Activated CD4-positive, alpha-beta T cell treated with anti-CD3 and anti-CD28 coated beads for 36 hours (primary cell): Measurements from ENCODE around the gene ERBB4. TPM values are rescaled to one million over a fixed set of nuclear protein-coding genes. Genes with fewer than 3 reads are reported as not detected.
"Not testable (repeated sequence)": the region's sequence is repeated elsewhere in the genome, so short reads cannot be mapped to it uniquely, and the experiment has no call there.

Experiments used
- ATAC-seq: fragments of 200-7000 bp; cut with Tn5 transposase; one replicate; pipeline ENCODE4 v1.10.0; 2021; ENCODE audit warnings: mild to moderate bottlenecking, moderate library complexity
- CTCF ChIA-PET: fragments of 350-600 bp; sonication (Branson Sonifier 250); formaldehyde crosslinking; loops from one replicate; lab custom pipeline; 2021; ENCODE audit warnings: antibody characterized with exemption; lab: Charles Lee
- POLR2A ChIA-PET: fragments of 350-600 bp; sonication (Branson Sonifier 250); formaldehyde crosslinking; loops from one replicate; lab custom pipeline; 2021; ENCODE audit warnings: antibody characterized with exemption, inconsistent platforms; lab: Charles Lee
- DNase-seq: peaks from one replicate; pipeline ENCODE4 v3.0.0-alpha.2; 2020
- H3K27ac Mint-ChIP-seq: one replicate; pipeline ENCODE4 v1.8.0; 2021; ENCODE audit warnings: mixed read lengths
- H3K27me3 Mint-ChIP-seq: one replicate; pipeline ENCODE4 v1.8.0; 2021; ENCODE audit warnings: mixed read lengths
- H3K36me3 Mint-ChIP-seq: one replicate; pipeline ENCODE4 v1.8.0; 2021; ENCODE audit warnings: low read depth, mixed read lengths
- H3K4me1 Mint-ChIP-seq: one replicate; pipeline ENCODE4 v1.8.0; 2021; ENCODE audit warnings: mixed read lengths
- H3K4me3 Mint-ChIP-seq: one replicate; pipeline ENCODE4 v1.8.0; 2021; ENCODE audit warnings: mild to moderate bottlenecking, moderate library complexity, mixed read lengths
- H3K9me3 Mint-ChIP-seq: one replicate; pipeline ENCODE4 v1.8.0; 2021; ENCODE audit warnings: low read depth, mixed read lengths
- intact Hi-C, 2 experiments: fragments of 100-400 bp; cut with DNase I in 1 of 2; cut with micrococcal nuclease in 1 of 2; formaldehyde crosslinking; loops; one replicate each; pipeline versions ENCODE4 v1.14.2 to v1.15.1; 2022 to 2024; cut with DNase I, micrococcal nuclease
- total RNA-seq, 2 experiments: library from RNA; stranded (reverse); gene quantifications; one replicate each; pipeline ENCODE4 v1.2.3, GENCODE V29; 2021

ERBB4 gene
- total RNA-seq, 2 experiments from 2014 or later = not detected

- Mint-ChIP-seq H3K4me1 (no peaks in the 10 kb centered on the region), H3K36me3 (no peaks in the 10 kb centered on the region), H3K4me3 (no peak overlapping the region), H3K27me3 (no peaks in the 10 kb centered on the region), H3K27ac (no peak overlapping the region), H3K9me3 (no peaks in the 10 kb centered on the region)
- ChIA-PET POLR2A (no interaction called here), CTCF (no interaction called here)
- intact Hi-C loops = no loop called here
- DNase-seq (no peak), ATAC-seq (no peak)
These were observed 813.7 kb downstream of the ERBB4 start for GRCh38 chr2:211724933-211725332.

- DNase-seq = no peak
- Mint-ChIP-seq H3K9me3 (no peaks in the 10 kb centered on the region), H3K4me1 (no peaks in the 10 kb centered on the region), H3K4me3 (no peak overlapping the region), H3K27ac (no peak overlapping the region), H3K27me3 (no peaks in the 10 kb centered on the region), H3K36me3 (no peaks in the 10 kb centered on the region)
- no peak for ATAC-seq
- POLR2A ChIA-PET = interaction anchor here (0.7 kb wide), 1 partner anchor 1077 kb away, joined by 3 read pairs; no protein-coding TSS in a partner anchor
- CTCF ChIA-PET = no interaction called here
- intact Hi-C loops = no loop called here
These were observed 815.2 kb downstream of the ERBB4 start for GRCh38 chr2:211723398-211723797.

DNA sequence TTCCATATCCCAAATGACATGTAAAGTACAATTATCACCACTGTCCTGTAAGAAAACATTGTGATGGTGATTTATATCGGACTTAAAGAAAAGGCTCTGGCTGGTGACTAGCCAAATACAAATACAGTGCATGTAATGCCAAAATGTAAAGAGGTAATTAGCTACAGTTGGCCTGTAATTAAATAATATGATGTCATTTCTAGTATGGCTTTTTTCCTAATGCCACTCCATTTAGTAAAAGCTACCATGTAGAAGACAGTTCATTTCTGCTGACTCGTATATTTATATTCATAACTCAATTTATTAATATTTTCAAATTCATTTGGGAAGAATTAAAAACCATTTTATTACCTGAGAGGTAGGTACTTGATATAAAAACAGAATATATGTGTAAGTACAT is 815.7 kb downstream of the ERBB4 start:
- H3K27ac Mint-ChIP-seq = no peak overlapping the region
- no peak for DNase-seq
- intact Hi-C loops = no loop called here
- no peak overlapping the region for H3K4me3 Mint-ChIP-seq
- no peaks in the 10 kb centered on the region for H3K4me1 Mint-ChIP-seq
- ChIA-PET CTCF (no interaction called here), POLR2A (interaction anchor here (0.7 kb wide), 1 partner anchor 1078 kb away, joined by 3 read pairs; no protein-coding TSS in a partner anchor)
- H3K9me3 Mint-ChIP-seq = no peaks in the 10 kb centered on the region
- no peak for ATAC-seq
- H3K27me3 Mint-ChIP-seq = no peaks in the 10 kb centered on the region
- no peaks in the 10 kb centered on the region for H3K36me3 Mint-ChIP-seq

GRCh38 chr2:211721874-211722273 is 816.7 kb downstream of the ERBB4 start:
- intact Hi-C loops, POLR2A ChIA-PET, H3K4me3 Mint-ChIP-seq, H3K36me3 Mint-ChIP-seq, DNase-seq, H3K27me3 Mint-ChIP-seq, H3K4me1 Mint-ChIP-seq, H3K9me3 Mint-ChIP-seq, ATAC-seq, H3K27ac Mint-ChIP-seq, CTCF ChIA-PET: not testable (repeated sequence)

DNA sequence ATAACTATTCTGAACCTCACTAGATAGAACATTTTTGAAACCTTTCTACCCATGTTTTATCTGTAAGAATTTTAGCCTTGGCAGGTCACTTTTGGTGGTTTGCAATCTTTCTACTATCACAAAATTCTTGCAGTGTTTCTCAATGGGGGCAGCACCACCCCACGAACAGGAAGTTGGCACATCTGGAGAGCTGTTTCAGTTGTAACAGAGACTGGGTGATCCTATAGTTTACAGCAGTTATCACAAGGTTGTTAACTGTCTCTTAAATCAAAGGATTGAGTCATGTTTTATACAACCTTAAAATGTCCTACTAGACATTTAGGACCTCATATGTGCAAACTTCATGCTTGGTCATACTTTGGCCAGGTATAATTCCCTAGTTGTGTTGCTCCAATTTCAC is 829.2 kb downstream of the ERBB4 start:
- DNase-seq (no peak), ATAC-seq (no peak)
- Mint-ChIP-seq H3K4me1 (no peaks in the 10 kb centered on the region), H3K27ac (no peak overlapping the region), H3K4me3 (no peak overlapping the region), H3K36me3 (no peaks in the 10 kb centered on the region), H3K27me3 (no peaks in the 10 kb centered on the region), H3K9me3 (no peaks in the 10 kb centered on the region)
- intact Hi-C loops = no loop called here
- ChIA-PET POLR2A (no interaction called here), CTCF (no interaction called here)

DNA sequence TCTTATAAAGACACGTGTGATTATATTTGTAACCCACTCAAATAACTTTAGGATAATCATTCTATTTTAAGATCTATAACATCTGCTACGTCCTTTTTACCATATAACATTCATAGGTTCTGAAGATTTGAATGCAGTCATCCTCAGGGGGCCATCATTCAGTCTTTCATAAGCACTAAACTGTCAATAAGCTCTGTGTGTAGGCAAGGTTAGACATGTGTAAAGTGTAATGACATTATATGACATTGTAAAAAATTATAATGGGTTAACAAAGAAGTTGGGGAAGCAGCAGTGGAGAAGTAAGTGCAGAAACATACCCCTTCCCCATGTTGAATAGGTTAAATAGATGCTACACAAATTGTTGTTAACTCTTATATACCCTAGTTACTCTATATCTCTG is 845.9 kb downstream of the ERBB4 start:
- CTCF ChIA-PET = no interaction called here
- POLR2A ChIA-PET = no interaction called here
- H3K27me3 Mint-ChIP-seq = no peaks in the 10 kb centered on the region
- DNase-seq (no peak), ATAC-seq (no peak)
- H3K36me3 Mint-ChIP-seq = no peaks in the 10 kb centered on the region
- intact Hi-C loops = no loop called here
- no peak overlapping the region for H3K4me3 Mint-ChIP-seq
- no peaks in the 10 kb centered on the region for H3K4me1 Mint-ChIP-seq
- H3K27ac Mint-ChIP-seq = no peak overlapping the region
- H3K9me3 Mint-ChIP-seq = no peaks in the 10 kb centered on the region

DNA sequence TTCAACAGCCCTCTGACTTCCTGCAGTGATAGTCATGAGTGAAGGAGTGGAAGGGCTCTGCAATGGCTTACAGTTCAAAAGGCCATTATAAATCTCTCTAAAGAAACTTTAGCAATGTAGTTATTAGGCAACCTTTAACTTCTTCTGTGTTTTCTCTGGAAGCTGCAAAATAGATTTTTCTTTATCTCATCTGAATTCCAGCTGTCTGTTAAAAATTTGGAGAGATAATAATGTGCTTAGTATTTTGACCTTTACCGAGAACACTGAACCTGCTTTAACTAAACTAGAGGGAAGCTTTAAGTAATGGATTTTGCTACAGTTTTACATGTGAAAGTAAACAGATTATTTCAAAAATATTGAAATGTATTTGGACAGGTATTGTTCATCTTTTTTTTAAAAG is 847.9 kb downstream of the ERBB4 start:
- CTCF ChIA-PET = no interaction called here
- Mint-ChIP-seq H3K4me1 (no peaks in the 10 kb centered on the region), H3K36me3 (no peaks in the 10 kb centered on the region)

GRCh38 chr2:211688196-211688595 is 850.4 kb downstream of the ERBB4 start:
- no peaks in the 10 kb centered on the region for H3K36me3 Mint-ChIP-seq
- no peaks in the 10 kb centered on the region for H3K27me3 Mint-ChIP-seq
- DNase-seq = no peak
- no peak overlapping the region for H3K27ac Mint-ChIP-seq
- intact Hi-C loops = no loop called here
- ChIA-PET CTCF (no interaction called here), POLR2A (no interaction called here)
- H3K4me1 Mint-ChIP-seq = no peaks in the 10 kb centered on the region
- no peak overlapping the region for H3K4me3 Mint-ChIP-seq
- H3K9me3 Mint-ChIP-seq = peaks cover 9% of the 10 kb centered on the region
- no peak for ATAC-seq

More for the DNA sequence above, 847.9 kb downstream of the ERBB4 start:
- intact Hi-C loops = no loop called here
- H3K27ac Mint-ChIP-seq = no peak overlapping the region
- ATAC-seq (no peak), DNase-seq (no peak)
- no peak overlapping the region for H3K4me3 Mint-ChIP-seq
- POLR2A ChIA-PET = no interaction called here
- H3K27me3 Mint-ChIP-seq = no peaks in the 10 kb centered on the region
- H3K9me3 Mint-ChIP-seq = peaks cover 2% of the 10 kb centered on the region

- ChIA-PET POLR2A (no interaction called here), CTCF (no interaction called here)
- DNase-seq = no peak
- H3K36me3 Mint-ChIP-seq = no peaks in the 10 kb centered on the region
- H3K4me3 Mint-ChIP-seq = no peak overlapping the region
- ATAC-seq = no peak
- H3K27me3 Mint-ChIP-seq = no peaks in the 10 kb centered on the region
- peaks cover 2% of the 10 kb centered on the region for H3K9me3 Mint-ChIP-seq
- no peak overlapping the region for H3K27ac Mint-ChIP-seq
- intact Hi-C loops = no loop called here
- no peaks in the 10 kb centered on the region for H3K4me1 Mint-ChIP-seq
These were observed 863.9 kb downstream of the ERBB4 start for GRCh38 chr2:211674715-211675114.

DNA sequence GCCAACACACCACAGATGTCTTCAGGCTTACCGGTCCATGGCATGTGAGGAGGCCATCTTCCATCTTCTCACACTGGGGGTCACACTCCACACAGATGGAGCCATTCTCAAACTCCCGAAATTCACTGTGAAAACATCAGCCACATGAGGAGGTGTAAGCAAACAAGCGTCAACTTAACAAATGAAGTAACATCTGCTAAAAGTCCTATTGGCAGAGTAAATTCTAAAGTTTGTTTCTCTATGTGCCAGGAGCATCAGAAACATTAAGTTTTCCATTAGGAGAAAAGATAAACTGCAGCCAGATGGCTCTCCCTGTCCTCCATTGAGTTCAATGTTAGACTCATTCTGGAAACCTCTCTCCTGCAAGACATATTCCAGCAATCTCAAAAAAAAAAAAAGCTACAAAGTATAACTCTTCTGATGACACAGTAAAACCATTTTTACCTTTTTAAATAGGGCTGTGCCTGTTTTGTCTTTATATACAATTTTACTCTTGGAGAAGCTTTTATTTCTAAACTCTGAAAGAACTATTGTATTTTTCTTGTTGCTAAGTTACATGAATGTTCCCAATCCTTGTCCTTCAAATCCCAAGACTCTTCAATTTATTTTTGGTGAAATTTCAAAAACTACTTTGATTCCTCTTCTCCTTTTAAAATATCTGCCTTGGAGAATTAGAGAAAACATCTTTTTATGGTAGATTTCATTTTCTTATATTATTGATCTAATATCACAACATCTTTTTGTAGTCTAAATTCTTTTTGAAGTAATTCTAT is 865.3 kb downstream of the ERBB4 start:
- Mint-ChIP-seq H3K4me1 (no peaks in the 10 kb centered on the region), H3K4me3 (no peak overlapping the region), H3K27me3 (no peaks in the 10 kb centered on the region), H3K9me3 (peaks cover 2% of the 10 kb centered on the region), H3K36me3 (no peaks in the 10 kb centered on the region), H3K27ac (no peak overlapping the region)
- intact Hi-C loops = no loop called here
- ATAC-seq = no peak
- CTCF ChIA-PET = no interaction called here
- no peak for DNase-seq
- POLR2A ChIA-PET = no interaction called here

DNA sequence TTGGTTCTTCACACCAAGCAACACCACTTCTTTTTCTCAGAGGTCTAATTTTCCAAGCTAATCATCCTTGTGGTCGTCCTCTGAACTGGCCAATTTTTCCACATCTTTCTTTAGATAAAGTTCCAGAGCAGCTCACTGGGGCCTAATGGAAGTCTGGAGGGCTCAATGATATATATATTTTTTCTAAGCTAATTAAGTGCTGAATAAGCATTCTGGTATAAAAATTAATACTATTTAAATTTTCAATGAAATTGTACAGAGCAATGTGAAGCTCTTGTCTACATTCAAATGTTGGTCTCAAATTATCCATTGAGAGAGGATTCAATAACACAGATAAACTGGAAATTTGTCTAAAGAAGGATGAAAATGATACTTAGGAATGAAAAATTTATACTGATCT is 866.6 kb downstream of the ERBB4 start:
- intact Hi-C loops = no loop called here
- POLR2A ChIA-PET = no interaction called here

DNA sequence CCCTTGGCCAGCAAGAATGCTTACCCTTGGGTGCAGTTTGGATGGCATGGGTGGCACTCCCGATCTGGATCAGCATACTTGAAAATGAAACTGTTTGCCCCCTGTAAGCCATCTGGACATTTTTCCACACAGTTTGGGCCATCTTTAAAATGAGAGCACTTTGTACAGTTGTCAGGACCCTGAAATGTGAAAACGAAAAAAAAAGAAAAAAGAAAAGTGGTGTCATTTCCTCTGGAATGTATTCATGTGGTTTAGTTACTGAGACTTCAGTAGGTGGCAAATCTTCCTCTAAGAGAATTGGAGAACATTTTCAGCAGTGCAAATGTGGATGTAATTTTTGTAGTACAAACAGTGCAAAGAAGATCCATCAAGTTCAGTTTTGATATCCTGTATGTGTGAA is 873.3 kb downstream of the ERBB4 start:
- no peaks in the 10 kb centered on the region for H3K27me3 Mint-ChIP-seq
- intact Hi-C loops = no loop called here
- H3K27ac Mint-ChIP-seq = no peak overlapping the region
- no peaks in the 10 kb centered on the region for H3K36me3 Mint-ChIP-seq
- ATAC-seq (no peak), DNase-seq (no peak)
- POLR2A ChIA-PET = no interaction called here
- CTCF ChIA-PET = no interaction called here
- H3K4me1 Mint-ChIP-seq = no peaks in the 10 kb centered on the region
- H3K4me3 Mint-ChIP-seq = no peak overlapping the region
- peaks cover 4% of the 10 kb centered on the region for H3K9me3 Mint-ChIP-seq

More for the DNA sequence above, 866.6 kb downstream of the ERBB4 start:
- H3K9me3 Mint-ChIP-seq = peaks cover 2% of the 10 kb centered on the region
- CTCF ChIA-PET = interaction anchor here (0.7 kb wide), 1 partner anchor 32 kb away, joined by 3 read pairs; no protein-coding TSS in a partner anchor
- H3K27ac Mint-ChIP-seq = no peak overlapping the region
- H3K4me3 Mint-ChIP-seq = no peak overlapping the region
- ATAC-seq = no peak
- DNase-seq = no peak
- H3K36me3 Mint-ChIP-seq = no peaks in the 10 kb centered on the region
- H3K4me1 Mint-ChIP-seq = no peaks in the 10 kb centered on the region
- H3K27me3 Mint-ChIP-seq = no peaks in the 10 kb centered on the region
